T follicular helper cell (primary cell): Measurements from ENCODE around the gene PTPN6.

Source experiments
- DNase-seq: peaks from one replicate; pipeline ENCODE4 v3.0.0-alpha.2; 2020; ENCODE audit warnings: low read depth

The PTPN6 gene

DNA sequence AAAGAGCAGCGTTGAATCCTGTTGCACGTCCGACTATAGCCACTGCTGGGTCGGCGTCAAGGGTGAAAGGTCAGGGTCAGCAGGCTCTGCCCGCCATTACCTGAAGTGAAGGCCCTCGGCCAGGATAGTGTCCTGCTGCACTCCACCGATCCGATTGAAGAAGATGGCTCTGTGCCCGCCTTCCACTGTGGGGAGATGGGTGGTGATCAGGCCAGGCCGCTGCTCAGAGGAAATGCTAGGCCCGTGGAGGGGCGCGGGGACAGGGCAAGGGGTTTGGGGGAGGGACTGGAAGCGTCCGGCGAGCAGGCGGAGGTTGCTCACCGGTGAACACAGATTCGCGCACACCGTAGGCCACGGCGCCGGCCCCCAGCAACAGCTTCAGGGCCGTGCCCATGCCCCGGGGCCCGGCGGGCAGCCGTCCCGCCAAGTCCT lies 19.0 kb downstream of the PTPN6 start:
- no peak for DNase-seq

DNA sequence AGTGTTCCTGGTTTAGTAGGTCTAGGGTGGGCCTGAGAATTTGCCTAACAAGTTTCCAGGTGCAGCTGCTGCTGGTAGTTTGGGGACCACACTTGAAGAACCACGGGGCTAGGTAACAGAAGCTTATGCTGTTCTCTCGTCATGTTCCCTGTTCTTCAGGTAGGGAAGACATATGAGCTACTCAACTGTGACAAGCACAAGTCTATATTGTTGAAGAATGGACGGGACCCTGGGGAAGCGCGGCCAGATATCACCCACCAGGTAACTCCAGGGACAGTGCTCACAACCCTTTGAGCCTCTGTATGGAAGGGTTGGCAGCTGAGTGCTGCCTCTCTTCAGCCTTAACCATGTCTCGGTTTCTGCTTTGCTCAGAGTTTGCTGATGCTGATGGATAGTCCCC lies 23.0 kb downstream of the PTPN6 start:
- no peak for DNase-seq

DNA sequence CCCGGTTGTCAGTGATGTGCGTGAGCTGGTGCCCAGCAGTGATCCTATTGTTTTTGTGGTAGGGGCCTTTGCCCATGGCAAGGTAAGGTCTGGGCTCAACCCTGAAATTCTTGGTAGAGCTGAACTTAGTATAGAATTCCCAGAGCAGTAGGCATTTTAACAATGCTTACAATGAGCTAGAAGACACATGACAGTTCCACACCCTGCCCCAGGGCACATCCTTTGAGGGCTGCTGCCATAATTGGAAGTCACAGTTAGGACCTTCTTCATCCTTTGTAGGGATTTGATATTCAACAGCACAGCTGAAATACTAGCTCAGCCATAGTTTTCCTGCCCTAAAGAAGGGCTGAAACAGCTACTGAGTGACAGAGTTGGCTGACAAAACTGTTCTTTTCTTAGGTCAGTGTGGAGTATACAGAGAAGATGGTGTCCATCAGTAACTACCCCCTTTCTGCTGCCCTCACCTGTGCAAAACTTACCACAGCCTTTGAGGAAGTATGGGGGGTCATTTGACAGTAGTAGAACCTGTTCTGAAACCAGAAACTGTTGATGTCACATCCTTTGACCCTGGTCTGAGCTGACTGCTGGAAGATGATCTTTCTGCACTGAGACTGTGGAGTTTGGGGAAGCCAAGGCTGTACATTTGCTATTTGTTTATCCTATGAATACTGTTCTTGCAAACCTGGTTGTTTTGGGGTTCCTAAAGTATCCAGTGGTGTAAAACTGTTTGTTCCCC lies 24.3 kb downstream of the PTPN6 start:
- no peak for DNase-seq

DNA sequence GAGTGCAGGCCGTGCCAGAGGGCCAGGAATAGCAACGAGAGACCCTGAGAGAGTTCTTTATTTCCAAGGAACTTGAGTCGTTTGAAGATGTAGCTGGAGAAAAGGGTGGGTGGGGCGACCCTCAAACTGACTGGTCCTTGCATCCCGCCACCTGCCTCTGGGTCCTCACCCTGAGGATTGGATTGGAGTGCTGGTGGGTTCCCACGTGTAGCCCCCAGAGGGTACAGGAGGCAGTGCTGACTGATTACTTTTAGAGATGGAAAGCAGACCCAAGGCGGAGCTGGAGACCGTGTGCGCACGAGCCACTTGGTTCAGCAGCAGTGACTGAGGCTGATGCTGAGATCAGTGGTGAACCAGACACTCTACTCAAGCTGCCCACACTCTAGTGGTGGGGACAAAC lies 26.5 kb downstream of the PTPN6 start:
- DNase-seq, result no peak

DNA sequence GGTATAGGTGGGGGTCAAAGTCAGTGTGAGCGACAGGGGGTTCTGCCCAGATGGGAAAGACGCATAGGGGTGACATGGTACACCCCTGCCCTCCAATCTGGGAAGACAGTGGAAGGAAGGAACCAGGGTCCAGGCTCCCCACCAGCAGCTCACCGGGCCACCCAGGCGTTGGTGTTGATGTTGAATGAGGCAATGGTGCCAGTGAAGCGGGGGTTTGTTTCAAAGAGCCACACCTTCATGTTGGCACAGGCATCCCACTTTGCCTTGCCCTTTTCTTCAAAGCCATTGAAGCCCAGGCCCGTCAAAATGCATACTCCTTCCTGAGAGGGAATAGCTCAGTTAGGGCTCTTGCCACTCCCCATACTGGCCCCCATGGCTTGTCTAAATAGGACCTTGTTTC lies 27.0 kb downstream of the PTPN6 start:
- no peak for DNase-seq

DNA sequence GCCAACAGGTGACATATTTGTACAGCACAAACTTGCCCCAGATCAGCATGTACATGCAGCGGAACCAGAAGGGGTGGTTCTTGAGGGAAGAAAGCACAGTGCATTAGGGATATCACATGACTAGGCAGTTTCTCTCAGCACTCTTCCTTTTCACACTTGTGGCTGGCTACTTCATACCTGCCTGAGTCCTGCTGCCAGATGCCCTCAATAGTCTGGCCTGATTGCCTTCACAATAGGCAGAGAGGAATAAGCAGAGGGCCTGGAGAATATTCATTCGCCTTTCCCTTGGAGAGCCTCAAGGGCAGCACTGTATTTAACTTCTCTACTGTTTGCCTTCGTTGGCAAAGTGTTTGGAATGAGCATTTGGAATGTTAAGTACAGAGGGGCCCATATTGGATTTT lies 27.5 kb downstream of the PTPN6 start:
- DNase-seq, result no peak

DNA sequence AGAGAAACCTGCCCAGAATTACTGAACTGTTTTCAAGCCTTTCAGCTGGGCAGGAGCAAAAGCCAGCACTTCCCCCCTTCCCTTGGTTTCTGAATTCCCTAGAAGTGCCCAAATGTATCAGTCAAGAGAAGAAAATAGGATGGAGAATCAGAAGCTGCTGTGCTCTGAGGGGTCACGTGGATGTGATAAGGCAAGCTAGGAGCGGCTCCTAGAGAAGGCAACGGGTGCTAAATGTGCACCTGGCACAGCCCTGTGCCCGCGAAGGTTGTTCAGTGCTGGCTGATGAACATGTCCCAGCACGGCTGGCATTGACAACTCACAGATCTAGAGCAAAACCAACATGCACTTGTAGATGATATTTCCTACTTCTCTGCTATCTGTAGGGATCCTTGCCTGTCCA lies 27.9 kb downstream of the PTPN6 start:
- no peak for DNase-seq

DNA sequence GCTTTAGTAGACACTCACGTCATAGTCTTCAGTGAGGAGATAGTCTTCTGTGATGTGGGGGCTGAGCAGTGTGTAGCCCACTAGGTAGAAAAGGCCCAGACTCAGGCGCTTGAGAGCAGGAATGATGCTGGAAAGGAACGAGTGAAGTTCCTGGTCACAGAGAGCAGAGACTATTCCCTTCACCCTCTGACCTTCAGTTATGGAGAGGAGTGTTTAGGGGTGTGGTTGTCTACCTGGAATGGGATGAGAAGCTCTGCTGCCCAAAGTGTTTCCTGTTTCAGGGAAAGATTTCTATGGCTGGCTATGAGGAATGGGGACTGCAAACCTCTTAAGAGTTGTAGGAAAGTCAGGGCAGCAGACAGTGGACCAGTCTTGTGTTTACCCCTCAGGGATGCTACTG lies 28.3 kb downstream of the PTPN6 start:
- DNase-seq, result no peak

DNA sequence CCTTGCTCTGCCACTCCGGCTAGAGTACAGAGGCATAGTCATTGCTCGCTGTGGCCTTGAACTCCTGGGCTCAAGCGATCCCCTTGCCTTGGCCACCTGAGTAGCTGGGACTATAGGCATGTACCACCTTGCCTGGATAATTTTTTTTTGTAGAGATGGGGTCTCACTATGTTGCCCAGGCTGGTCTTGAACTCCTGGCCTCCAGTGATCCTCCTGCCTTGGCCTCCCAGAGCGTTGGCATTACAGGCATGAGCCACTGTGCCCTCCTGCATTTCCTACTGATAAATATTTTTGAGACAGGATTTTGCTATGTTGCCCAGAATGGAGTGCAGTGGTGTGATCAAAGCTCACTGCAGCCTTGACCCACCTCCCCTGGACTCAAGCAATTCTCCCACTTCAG lies 28.9 kb downstream of the PTPN6 start:
- no peak for DNase-seq

DNA sequence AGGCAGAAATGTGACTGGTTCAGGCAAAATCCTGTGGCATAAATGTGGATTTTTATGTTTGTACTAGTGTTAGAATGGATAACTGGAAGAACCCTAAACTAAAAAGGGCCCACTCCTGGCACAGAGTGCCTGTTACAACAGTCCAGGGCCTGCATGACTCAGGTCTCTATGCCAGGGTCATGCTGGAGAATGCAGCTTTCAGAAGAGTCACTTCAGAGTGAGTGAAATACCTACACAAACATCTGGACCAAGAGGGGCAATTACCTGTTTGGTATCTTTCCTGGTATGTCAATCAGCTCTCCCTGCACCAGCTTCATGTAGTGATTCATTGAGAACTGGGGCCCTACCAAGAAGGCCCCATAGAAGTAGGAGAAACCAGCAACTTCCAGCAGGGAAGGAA lies 29.6 kb downstream of the PTPN6 start:
- no peak for DNase-seq

DNA sequence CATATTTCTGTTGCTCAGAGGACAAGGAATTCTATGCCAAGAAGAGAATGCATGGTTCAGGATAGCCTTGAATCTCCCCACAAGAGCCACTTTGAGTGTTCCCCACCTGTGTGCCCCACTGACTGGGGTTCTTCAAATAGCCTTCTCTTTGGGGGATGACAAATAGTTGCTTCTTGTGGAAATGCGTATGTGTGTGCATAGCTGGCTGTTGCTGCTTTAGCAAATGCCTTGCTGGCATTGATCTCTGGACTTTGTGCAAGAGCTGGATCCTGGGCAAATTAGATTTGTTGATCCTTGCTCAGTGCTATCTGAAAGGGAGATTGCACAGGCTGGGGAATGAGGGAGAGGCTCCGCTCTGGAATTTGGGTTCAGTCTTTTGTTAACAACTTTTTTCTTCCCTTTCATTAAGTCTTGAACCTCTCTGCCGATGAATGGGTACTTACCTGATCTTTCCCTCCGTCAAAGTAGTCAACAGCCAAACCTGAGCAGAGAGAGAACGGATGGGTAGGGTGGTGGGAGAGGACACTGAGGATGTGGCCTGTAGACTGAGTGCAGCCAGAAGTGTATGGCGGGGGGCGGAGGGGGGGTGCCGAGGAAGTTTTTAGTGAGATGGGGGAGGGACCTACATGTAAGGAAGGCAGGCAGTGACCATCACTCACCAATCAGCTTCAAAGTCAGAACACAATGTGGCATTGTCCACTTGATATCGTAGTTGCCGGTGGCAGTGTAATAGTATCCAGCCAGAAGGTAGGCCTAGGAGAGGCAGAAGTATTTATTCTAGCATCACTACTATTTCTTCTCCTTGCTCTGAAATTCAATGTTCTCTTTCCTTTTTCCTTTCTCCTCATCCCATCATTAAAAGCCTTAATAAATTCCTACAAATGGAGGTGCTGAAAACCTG lies 30.2 kb downstream of the PTPN6 start:
- DNase-seq, result no peak

DNA sequence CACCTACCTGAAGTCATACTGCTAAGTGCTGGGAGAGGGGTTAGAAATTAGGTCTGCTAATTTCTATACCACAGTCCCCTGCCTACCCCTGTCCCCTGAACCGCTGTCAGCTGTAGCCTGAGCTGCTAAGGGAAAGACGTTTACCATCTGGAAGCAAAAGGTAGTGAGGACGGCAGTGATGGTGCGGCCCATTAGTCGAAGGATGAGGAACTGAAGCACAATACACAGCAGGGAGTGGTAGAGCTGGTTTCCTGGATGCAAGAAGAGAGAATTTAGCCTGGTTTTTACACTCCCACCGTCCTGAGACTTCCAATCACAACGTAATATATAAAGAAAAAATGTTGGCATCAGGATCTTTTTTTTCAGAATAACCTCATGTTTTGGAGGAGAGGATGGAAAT lies 31.4 kb downstream of the PTPN6 start:
- no peak for DNase-seq

DNA sequence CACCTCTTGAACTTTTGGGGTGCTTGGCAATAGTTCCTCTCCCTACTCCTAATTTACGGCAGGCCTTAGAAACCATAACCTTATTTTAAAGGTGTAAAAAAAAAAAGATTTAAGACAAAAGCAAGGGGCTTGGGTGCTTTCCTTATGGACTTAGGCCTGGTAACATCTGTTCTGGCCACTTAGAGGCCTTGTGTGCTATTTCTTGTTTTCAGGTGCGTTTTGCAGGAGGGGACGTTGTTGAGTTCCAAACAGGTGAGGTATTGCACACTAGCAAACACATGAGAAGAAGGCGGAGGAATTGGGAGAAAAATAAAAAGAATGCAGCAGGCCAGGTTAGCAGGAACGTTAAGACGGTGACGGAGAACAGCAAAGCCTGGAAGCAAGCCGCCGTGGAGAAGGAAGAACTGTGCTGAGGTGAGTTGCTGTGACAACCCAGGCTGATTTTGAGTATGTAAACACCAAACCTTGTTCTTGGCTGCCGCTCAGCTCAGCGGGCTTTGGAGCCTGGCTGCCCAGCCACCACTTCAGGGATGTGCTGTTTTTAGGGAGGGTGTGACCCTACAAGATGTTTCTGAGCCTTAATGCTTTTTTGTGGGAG lies 36.9 kb downstream of the PTPN6 start:
- DNase-seq, result no peak

DNA sequence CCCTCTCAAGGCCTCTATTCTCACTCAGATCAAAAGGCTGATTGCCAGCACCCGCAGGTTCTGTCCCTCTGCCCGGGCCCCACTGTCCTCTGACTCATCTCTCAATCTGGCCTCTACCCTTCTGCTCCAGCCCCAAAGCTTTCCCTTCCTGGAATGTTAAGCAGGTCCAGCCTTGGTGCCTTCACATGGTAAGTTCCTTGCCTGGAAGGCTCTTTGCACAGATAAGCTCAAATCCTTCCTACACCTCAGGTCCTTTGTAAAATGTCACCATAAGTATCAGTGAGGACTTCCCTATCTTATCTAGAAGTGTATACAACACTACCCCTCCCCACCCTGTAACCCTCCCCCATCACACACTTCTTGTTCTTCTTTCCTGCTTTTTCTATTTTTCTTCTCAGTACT lies 44.9 kb downstream of the PTPN6 start:
- DNase-seq, result no peak

DNA sequence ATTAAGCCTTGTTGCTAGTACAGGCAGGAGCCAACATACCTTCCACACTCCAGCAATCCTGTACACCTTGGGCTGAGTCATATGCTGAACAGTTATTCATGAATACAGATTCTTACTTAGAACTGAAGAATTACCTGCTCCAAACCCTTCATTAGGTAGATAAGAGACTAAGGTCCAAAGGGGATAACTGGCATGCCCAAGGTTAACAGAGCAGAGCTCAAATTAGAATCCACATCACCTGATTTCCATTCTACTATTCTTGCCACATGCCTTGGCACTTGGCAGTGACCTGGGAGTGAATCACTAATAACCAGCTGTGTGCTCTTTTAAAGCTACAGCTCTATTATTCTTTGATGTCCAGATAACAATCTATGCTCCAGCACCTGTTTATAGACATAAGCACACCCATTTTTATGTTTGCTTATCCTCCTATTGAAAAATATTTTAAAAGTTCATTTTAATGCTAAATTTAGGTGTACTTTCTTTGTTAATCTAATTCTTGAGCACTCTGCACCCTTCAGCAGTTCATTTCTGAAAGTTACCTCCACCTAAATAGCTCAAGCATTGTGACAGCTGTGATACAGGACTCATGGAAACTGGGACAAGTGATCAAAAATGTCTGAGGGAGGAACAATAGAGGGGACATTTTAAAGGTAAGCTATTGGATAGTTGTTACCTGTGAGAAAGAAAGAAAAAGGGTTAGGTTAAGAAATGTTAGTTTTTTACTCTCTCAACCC lies 47.7 kb downstream of the PTPN6 start:
- DNase-seq, result no peak

DNA sequence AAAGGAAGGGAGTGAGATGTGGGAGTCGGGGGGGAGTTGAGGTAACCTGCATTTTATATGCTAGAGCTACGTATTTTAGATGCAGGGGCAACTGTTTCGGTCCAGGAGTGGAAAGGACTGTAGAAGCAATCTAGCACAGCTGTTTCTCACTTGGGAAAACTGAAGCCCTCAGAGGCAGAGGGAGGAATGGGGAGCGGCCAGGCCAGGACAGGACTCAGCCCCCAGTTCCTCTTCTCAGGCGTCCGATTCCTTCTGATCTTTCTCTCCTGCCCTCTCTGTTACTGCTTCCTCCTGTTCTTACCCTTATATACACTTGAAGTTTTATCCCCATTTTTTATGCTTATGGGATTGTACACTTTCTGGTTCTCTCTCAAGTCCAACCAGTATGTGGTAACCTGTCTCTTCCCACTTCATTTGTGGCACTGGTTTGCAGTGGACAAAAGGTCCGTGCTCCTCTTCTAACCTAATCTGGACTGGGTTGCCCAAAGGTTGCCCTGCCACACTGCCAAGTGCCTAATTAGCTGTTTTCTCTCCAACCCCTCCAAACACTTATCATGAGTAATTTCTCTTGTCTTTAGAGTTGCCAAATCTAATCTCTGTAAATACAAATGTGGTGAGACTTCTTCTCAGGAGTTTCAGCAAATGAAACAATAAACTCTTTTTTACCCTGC lies 50.9 kb downstream of the PTPN6 start:
- no peak for DNase-seq

DNA sequence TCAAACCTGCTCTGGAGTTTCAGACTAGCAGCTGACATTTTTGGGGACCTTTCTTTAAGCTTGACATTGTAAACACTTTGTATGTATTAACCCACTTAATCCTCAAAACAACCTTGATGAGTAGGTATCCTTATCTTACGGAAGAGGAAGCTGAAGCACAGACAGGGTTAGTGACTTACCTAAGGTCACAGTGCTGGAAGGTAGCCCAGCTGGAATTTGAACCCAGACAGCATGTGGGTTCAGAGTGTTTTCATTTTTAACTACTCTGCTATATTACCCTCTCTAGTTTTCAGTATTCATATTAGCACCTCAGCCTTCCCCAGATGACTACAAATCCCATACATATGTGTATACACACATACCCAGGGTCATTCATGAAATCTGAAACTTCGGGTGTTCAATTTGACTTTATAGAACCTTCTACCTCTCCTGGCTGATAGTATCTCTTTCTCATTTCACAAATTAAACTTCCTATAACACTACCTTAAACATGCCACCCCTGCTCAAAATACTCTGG lies 53.2 kb downstream of the PTPN6 start:
- no peak for DNase-seq

DNA sequence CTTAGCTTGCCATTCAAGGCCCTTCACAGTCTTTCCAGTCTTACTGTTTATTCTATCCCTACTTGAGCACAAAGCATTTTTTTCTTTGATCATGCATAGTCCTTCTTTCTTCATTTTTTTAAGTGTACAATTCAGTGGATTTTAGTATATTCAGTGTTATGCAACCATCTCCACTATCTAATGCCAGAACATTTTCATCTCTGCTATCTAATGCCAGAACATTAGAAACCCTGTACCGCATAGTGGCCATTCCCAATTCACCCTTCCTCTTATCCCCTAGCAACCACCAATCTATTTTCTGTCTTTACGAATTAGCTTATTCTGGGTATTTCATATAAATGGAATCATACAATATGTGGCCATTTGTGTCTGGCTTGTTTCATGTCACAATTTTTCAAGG lies 53.7 kb downstream of the PTPN6 start:
- DNase-seq, result no peak

DNA sequence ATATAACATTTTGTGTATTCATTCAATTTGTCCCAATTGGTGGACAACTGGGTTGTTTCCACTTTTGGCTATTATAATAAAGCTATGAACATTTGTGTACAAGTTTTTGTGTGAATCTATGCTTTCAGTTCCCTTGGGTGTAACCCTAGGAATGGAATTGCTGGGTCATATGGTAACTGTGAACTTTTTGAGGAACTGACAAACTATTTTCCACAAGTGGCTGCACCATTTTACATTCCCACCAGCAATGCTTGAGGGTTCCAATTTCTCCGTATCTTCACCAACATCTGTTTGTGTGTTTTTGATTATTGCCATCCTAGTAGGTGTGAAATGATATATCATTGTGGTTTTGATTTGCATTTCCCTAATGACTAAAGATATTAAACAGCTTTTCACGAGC lies 54.2 kb downstream of the PTPN6 start:
- no peak for DNase-seq

DNA sequence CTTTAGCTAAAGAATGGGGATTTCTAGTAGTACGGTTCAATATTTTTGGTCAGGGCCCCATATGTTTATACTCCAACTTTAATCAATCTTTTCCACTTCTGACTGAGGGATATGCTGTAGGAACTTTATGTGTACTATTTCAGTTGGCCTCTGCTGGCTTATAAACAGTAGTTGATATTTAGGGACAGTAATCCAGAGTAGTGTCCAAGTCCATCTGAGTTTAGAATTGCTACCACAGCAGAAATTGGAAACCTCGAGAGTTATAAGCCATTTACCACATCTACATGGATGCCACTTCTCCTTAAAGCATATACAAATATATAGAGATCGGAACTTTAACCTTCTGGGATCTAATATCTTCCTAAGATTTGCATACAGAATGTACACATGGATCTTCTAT lies 55.5 kb downstream of the PTPN6 start:
- no peak for DNase-seq

DNA sequence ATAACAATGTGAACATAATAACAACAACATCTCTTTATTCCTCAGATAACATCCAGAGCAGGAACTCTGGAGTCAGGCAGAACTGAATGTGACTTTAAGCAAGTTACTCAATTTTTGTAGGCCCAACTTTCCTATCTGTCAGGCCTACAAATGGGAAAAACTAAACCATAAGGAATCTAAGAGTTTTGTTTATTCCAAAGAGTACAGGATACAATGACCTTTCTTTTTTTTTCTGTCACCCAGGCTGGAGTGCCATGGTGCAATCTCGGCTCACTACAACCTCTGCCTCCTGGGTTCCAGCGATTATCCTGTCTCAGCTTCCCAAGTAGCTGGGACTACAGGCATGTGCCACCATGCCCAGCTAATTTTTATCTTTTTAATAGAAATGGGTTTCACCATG lies 57.7 kb downstream of the PTPN6 start:
- DNase-seq, result no peak

DNA sequence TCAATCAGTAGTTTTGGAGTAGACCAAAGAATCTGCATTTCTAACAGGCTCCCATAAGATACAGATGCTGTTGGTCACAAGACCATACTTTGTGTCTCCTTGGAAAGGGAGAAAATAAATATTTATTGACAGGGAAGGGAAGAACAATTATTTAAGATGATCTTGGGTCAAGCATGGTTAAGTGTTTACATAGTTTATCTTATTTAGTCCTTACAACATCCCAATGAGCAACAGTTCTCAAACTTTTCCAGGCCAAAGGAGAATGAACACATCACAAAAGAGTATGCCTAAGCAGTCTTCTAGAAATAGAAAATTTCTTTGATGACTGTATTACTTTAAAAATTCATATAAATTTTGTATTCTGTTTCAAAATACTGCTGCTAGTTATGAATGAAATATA lies 58.4 kb downstream of the PTPN6 start:
- no peak for DNase-seq
